ENCODE measurements around the gene PPM1A.

The PPM1A gene

DNA sequence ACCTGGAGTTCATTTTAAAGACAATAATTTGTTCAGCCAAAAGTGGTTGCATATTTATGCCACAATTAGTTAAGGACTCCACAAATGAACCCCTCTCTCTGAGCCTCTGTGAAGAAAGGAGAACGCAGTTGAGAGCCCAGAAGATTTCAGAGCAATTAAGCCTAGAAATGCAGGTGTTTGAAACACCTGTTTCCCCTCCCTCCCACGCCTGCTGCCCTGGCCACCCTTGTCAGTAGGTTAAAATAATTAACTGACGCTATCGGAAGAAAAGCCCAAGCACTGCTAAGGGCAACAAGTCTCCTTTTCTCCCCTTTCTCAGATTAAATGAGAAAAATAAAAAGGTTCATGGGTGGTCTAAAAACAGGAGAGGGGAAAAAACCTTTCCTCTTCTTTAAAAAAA, 99.2 kb downstream of the PPM1A start:
- CTCF ChIA-PET: interaction anchor here (0.6 to 2.7 kb wide), 6 partner anchors 9 to 920 kb away, joined by 3 to 27 read pairs (median 5); no protein-coding TSS in a partner anchor
- Histone ChIP-seq H3K27ac (ENCODE audit: extremely low read depth, low read depth, low read length) (no peak overlapping the region), H3K9me3 (ENCODE audit: control insufficient read depth, insufficient read depth, low read depth, low read length) (no peaks in the 10 kb centered on the region), H3K4me1 (ENCODE audit: control insufficient read depth, insufficient read depth, low read length) (0 out of 2 replicates have a peak, but pooled peaks cover 3% of the 10 kb centered on the region), H3K4me3 (ENCODE audit: low read depth, low read length) (no peak overlapping the region), H3K36me3 (ENCODE audit: control insufficient read depth in 2 of 2, insufficient read depth in 1 of 2, low read length in 2 of 2) (no peaks in the 10 kb centered on the region)
- POLR2A ChIA-PET: no interaction called here
- TF ChIP-seq GFI1B (tag by site-specific recombination; IDR thresholded peaks at IDR 0.05) (no peak), ZNF549 (tag by site-specific recombination; IDR thresholded peaks at IDR 0.05) (no peak), ZNF184 (tag by site-specific recombination; IDR thresholded peaks at IDR 0.05) (no peak), SETDB1 (IDR thresholded peaks at IDR 0.05; ENCODE audit: insufficient read length, low read length) (no peak), ZNF621 (tag by site-specific recombination; IDR thresholded peaks at IDR 0.05) (no peak), ZNF146 (tag by site-specific recombination; IDR thresholded peaks at IDR 0.05) (no peak), ZNF202 (tag by site-specific recombination; IDR thresholded peaks at IDR 0.05; ENCODE audit: borderline replicate concordance) (no peak), ZNF121 (tag by site-specific recombination; IDR thresholded peaks at IDR 0.05) (no peak), ZNF366 (tag by site-specific recombination; conservative IDR thresholded peaks at IDR 0.05) (no peak), ZNF843 (tag by site-specific recombination; IDR thresholded peaks at IDR 0.05) (no peak), ZNF548 (tag by site-specific recombination; IDR thresholded peaks at IDR 0.05) (no peak), ZNF596 (tag by site-specific recombination; IDR thresholded peaks at IDR 0.05) (no peak)
- TF ChIP-seq, protein P1, sequence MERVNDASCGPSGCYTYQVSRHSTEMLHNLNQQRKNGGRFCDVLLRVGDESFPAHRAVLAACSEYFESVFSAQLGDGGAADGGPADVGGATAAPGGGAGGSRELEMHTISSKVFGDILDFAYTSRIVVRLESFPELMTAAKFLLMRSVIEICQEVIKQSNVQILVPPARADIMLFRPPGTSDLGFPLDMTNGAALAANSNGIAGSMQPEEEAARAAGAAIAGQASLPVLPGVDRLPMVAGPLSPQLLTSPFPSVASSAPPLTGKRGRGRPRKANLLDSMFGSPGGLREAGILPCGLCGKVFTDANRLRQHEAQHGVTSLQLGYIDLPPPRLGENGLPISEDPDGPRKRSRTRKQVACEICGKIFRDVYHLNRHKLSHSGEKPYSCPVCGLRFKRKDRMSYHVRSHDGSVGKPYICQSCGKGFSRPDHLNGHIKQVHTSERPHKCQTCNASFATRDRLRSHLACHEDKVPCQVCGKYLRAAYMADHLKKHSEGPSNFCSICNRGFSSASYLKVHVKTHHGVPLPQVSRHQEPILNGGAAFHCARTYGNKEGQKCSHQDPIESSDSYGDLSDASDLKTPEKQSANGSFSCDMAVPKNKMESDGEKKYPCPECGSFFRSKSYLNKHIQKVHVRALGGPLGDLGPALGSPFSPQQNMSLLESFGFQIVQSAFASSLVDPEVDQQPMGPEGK (tag by site-specific recombination; IDR thresholded peaks at IDR 0.05): no peak
- TF ChIP-seq, protein P2, sequence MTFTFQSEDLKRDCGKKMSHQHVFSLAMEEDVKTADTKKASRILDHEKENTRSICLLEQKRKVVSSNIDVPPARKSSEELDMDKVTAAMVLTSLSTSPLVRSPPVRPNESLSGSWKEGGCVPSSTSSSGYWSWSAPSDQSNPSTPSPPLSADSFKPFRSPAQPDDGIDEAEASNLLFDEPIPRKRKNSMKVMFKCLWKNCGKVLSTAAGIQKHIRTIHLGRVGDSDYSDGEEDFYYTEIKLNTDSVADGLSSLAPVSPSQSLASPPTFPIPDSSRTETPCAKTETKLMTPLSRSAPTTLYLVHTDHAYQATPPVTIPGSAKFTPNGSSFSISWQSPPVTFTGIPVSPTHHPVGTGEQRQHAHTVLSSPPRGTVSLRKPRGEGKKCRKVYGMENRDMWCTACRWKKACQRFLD (tag by site-specific recombination; IDR thresholded peaks at IDR 0.05): no peak
- TF ChIP-seq, protein P3, sequence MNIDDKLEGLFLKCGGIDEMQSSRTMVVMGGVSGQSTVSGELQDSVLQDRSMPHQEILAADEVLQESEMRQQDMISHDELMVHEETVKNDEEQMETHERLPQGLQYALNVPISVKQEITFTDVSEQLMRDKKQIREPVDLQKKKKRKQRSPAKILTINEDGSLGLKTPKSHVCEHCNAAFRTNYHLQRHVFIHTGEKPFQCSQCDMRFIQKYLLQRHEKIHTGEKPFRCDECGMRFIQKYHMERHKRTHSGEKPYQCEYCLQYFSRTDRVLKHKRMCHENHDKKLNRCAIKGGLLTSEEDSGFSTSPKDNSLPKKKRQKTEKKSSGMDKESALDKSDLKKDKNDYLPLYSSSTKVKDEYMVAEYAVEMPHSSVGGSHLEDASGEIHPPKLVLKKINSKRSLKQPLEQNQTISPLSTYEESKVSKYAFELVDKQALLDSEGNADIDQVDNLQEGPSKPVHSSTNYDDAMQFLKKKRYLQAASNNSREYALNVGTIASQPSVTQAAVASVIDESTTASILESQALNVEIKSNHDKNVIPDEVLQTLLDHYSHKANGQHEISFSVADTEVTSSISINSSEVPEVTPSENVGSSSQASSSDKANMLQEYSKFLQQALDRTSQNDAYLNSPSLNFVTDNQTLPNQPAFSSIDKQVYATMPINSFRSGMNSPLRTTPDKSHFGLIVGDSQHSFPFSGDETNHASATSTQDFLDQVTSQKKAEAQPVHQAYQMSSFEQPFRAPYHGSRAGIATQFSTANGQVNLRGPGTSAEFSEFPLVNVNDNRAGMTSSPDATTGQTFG (tag by site-specific recombination; IDR thresholded peaks at IDR 0.05; ENCODE audit: borderline replicate concordance): no peak
- TF ChIP-seq, protein P4, sequence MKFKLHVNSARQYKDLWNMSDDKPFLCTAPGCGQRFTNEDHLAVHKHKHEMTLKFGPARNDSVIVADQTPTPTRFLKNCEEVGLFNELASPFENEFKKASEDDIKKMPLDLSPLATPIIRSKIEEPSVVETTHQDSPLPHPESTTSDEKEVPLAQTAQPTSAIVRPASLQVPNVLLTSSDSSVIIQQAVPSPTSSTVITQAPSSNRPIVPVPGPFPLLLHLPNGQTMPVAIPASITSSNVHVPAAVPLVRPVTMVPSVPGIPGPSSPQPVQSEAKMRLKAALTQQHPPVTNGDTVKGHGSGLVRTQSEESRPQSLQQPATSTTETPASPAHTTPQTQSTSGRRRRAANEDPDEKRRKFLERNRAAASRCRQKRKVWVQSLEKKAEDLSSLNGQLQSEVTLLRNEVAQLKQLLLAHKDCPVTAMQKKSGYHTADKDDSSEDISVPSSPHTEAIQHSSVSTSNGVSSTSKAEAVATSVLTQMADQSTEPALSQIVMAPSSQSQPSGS (tag by site-specific recombination; IDR thresholded peaks at IDR 0.05; ENCODE audit: low read depth): no peak
- TF ChIP-seq, protein P5, sequence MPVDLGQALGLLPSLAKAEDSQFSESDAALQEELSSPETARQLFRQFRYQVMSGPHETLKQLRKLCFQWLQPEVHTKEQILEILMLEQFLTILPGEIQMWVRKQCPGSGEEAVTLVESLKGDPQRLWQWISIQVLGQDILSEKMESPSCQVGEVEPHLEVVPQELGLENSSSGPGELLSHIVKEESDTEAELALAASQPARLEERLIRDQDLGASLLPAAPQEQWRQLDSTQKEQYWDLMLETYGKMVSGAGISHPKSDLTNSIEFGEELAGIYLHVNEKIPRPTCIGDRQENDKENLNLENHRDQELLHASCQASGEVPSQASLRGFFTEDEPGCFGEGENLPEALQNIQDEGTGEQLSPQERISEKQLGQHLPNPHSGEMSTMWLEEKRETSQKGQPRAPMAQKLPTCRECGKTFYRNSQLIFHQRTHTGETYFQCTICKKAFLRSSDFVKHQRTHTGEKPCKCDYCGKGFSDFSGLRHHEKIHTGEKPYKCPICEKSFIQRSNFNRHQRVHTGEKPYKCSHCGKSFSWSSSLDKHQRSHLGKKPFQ (tag by site-specific recombination; IDR thresholded peaks at IDR 0.05): no peak

Measured in HEK293 (cell line).